Measurements from ENCODE around the gene CDX1.
A peak's percentile ranks its signal among the peaks of the same experiment; 100 is the strongest.

CDX1 gene

GRCh38 chr5:150214289-150214688 is 47.7 kb downstream of the CDX1 start:
- no peak overlapping the region for H3K23ac ChIP-seq (ENCODE audit: low read depth, low read length, poor library complexity)
- no peak overlapping the region for H2BK5ac ChIP-seq (ENCODE audit: low read length)
- no peaks in the 10 kb centered on the region for H3K36me3 ChIP-seq (replicated peaks in 1 of 2; ENCODE audit: control insufficient read depth in 2 of 2, insufficient read depth in 2 of 2, low read length in 2 of 2)
- no peak overlapping the region for H3K27ac ChIP-seq (replicated peaks; ENCODE audit: low read length)
- peaks cover 6 to 7% of the 10 kb centered on the region in 2 donors for H3K4me1 ChIP-seq (ENCODE audit: control insufficient read depth in 2 of 2, insufficient read depth in 1 of 2, low read depth in 1 of 2, low read length in 2 of 2)
- H2BK12ac ChIP-seq (ENCODE audit: low read length) = no peak overlapping the region
- no peak overlapping the region for H2BK120ac ChIP-seq (ENCODE audit: low read depth, low read length)
- H3K9me3 ChIP-seq (replicated peaks in 1 of 2; ENCODE audit: control insufficient read depth in 2 of 2, insufficient read depth in 1 of 2, low read depth in 1 of 2, low read length in 2 of 2) = no peaks in the 10 kb centered on the region
- DNase-seq (ENCODE audit: low spot score) = no peak
- H3K18ac ChIP-seq (ENCODE audit: low read length) = no peak overlapping the region
- no peak overlapping the region for H4K8ac ChIP-seq (ENCODE audit: low read depth, low read length)
- H3K14ac ChIP-seq (ENCODE audit: low read length) = no peak overlapping the region
- H3K4ac ChIP-seq (ENCODE audit: low read length) = no peak overlapping the region
- no peak overlapping the region for H3K9ac ChIP-seq (ENCODE audit: low read depth, low read length, poor library complexity)
- H3K79me1 ChIP-seq (ENCODE audit: low read depth, low read length) = no peaks in the 10 kb centered on the region
- H3K27me3 ChIP-seq (ENCODE audit: control insufficient read depth in 3 of 3, insufficient read depth in 3 of 3, low read depth in 1 of 3, low read length in 3 of 3) = peaks cover 0 to 22% (median 0%) of the 10 kb centered on the region in 3 experiments
- no CpG with 5 or more reads among the region's 7 CpGs for WGBS, 2 donors (ENCODE audit: extremely low coverage in 2 of 2, insufficient read length in 2 of 2, insufficient replicate concordance in 1 of 2)
- no peak overlapping the region for H4K91ac ChIP-seq (ENCODE audit: low read depth, low read length, poor library complexity)
- no peak overlapping the region for H3K4me3 ChIP-seq (ENCODE audit: low read length in 2 of 2)
- H2AFZ ChIP-seq (ENCODE audit: low read length) = no peak overlapping the region
- no peak overlapping the region for H2AK5ac ChIP-seq (ENCODE audit: low read depth, low read length)
- no peak overlapping the region for H2BK15ac ChIP-seq (ENCODE audit: low read length)
- H3K4me2 ChIP-seq (ENCODE audit: insufficient read depth, low read length, poor library complexity, severe bottlenecking) = no peak overlapping the region

GRCh38 chr5:150215979-150216944 is 49.7 kb downstream of the CDX1 start:
- peak overlapping the region; percentile 27 for H2AK5ac ChIP-seq (ENCODE audit: low read depth, low read length)
- no CpG with 5 or more reads among the region's 10 CpGs for WGBS, 2 donors (ENCODE audit: extremely low coverage in 2 of 2, insufficient read length in 2 of 2, insufficient replicate concordance in 1 of 2)
- H4K91ac ChIP-seq (ENCODE audit: low read depth, low read length, poor library complexity) = no peak overlapping the region
- no peak overlapping the region for H3K27ac ChIP-seq (replicated peaks; ENCODE audit: low read length)
- DNase-seq (ENCODE audit: low spot score) = no peak
- peaks cover 0 to 13% (median 0%) of the 10 kb centered on the region in 3 experiments for H3K27me3 ChIP-seq (ENCODE audit: control insufficient read depth in 3 of 3, insufficient read depth in 3 of 3, low read depth in 1 of 3, low read length in 3 of 3)
- H3K14ac ChIP-seq (ENCODE audit: low read length) = peak overlapping the region; percentile 40
- no peaks in the 10 kb centered on the region for H3K9me3 ChIP-seq (replicated peaks in 1 of 2; ENCODE audit: control insufficient read depth in 2 of 2, insufficient read depth in 1 of 2, low read depth in 1 of 2, low read length in 2 of 2)
- no peak overlapping the region for H2BK12ac ChIP-seq (ENCODE audit: low read length)
- H3K4me3 ChIP-seq (ENCODE audit: low read length in 2 of 2) = no peak overlapping the region
- no peak overlapping the region for H3K4ac ChIP-seq (ENCODE audit: low read length)
- H3K23ac ChIP-seq (ENCODE audit: low read depth, low read length, poor library complexity) = no peak overlapping the region
- H3K4me2 ChIP-seq (ENCODE audit: insufficient read depth, low read length, poor library complexity, severe bottlenecking) = no peak overlapping the region
- H3K36me3 ChIP-seq (replicated peaks in 1 of 2; ENCODE audit: control insufficient read depth in 2 of 2, insufficient read depth in 2 of 2, low read length in 2 of 2) = no peaks in the 10 kb centered on the region
- no peaks in the 10 kb centered on the region for H3K79me1 ChIP-seq (ENCODE audit: low read depth, low read length)
- no peak overlapping the region for H2BK120ac ChIP-seq (ENCODE audit: low read depth, low read length)
- peaks cover 0 to 6% of the 10 kb centered on the region in 2 donors for H3K4me1 ChIP-seq (ENCODE audit: control insufficient read depth in 2 of 2, insufficient read depth in 1 of 2, low read depth in 1 of 2, low read length in 2 of 2)
- H3K9ac ChIP-seq (ENCODE audit: low read depth, low read length, poor library complexity) = no peak overlapping the region
- H3K18ac ChIP-seq (ENCODE audit: low read length) = no peak overlapping the region
- no peak overlapping the region for H2AFZ ChIP-seq (ENCODE audit: low read length)
- H2BK5ac ChIP-seq (ENCODE audit: low read length) = no peak overlapping the region
- no peak overlapping the region for H4K8ac ChIP-seq (ENCODE audit: low read depth, low read length)
- H2BK15ac ChIP-seq (ENCODE audit: low read length) = peak overlapping the region; percentile 58

DNA sequence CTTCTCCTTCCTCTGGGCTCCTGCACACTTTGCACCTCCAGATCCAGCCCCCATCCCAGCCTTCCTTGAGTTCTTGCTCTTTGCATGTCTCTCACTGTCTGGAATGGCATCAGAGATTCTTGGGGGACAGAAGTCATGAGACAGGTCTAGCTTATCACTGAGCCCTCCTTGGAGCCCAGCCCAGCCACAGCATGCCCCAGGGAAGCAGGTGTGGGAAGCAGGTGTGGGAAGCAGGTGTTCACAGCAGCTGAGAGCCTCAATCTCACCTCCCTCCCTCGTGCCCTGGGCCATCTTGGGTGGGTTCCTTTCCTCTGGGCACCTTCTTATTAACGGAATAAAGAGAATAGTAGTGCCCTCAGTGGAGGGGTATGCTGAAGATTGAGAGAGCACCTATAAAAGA is 50.5 kb downstream of the CDX1 start:
- DNase-seq (ENCODE audit: low spot score) = no peak
- H3K9ac ChIP-seq (ENCODE audit: low read depth, low read length, poor library complexity) = peak overlapping the region; percentile 5
- no peak overlapping the region for H4K91ac ChIP-seq (ENCODE audit: low read depth, low read length, poor library complexity)
- no peak overlapping the region for H3K27ac ChIP-seq (replicated peaks; ENCODE audit: low read length)
- H2BK15ac ChIP-seq (ENCODE audit: low read length) = no peak overlapping the region
- no peaks in the 10 kb centered on the region for H3K36me3 ChIP-seq (replicated peaks in 1 of 2; ENCODE audit: control insufficient read depth in 2 of 2, insufficient read depth in 2 of 2, low read length in 2 of 2)
- no peak overlapping the region for H3K23ac ChIP-seq (ENCODE audit: low read depth, low read length, poor library complexity)
- no peak overlapping the region for H2AFZ ChIP-seq (ENCODE audit: low read length)
- no peak overlapping the region for H3K18ac ChIP-seq (ENCODE audit: low read length)
- H3K14ac ChIP-seq (ENCODE audit: low read length) = no peak overlapping the region
- H4K8ac ChIP-seq (ENCODE audit: low read depth, low read length) = no peak overlapping the region
- peak overlapping the region; percentile 9 for H2AK5ac ChIP-seq (ENCODE audit: low read depth, low read length)
- WGBS, 2 donors (ENCODE audit: extremely low coverage in 2 of 2, insufficient read length in 2 of 2, insufficient replicate concordance in 1 of 2) = no CpG with 5 or more reads among the region's 2 CpGs
- no peaks in the 10 kb centered on the region for H3K79me1 ChIP-seq (ENCODE audit: low read depth, low read length)
- H2BK12ac ChIP-seq (ENCODE audit: low read length) = no peak overlapping the region
- peaks cover 0 to 1% of the 10 kb centered on the region in 2 donors for H3K4me1 ChIP-seq (ENCODE audit: control insufficient read depth in 2 of 2, insufficient read depth in 1 of 2, low read depth in 1 of 2, low read length in 2 of 2)
- no peak overlapping the region for H3K4me3 ChIP-seq (ENCODE audit: low read length in 2 of 2)
- no peak overlapping the region for H2BK5ac ChIP-seq (ENCODE audit: low read length)
- H3K27me3 ChIP-seq (ENCODE audit: control insufficient read depth in 3 of 3, insufficient read depth in 3 of 3, low read depth in 1 of 3, low read length in 3 of 3) = peaks cover 0 to 13% (median 0%) of the 10 kb centered on the region in 3 experiments
- no peak overlapping the region for H3K4me2 ChIP-seq (ENCODE audit: insufficient read depth, low read length, poor library complexity, severe bottlenecking)
- H3K4ac ChIP-seq (ENCODE audit: low read length) = no peak overlapping the region
- H2BK120ac ChIP-seq (ENCODE audit: low read depth, low read length) = no peak overlapping the region
- H3K9me3 ChIP-seq (replicated peaks in 1 of 2; ENCODE audit: control insufficient read depth in 2 of 2, insufficient read depth in 1 of 2, low read depth in 1 of 2, low read length in 2 of 2) = no peaks in the 10 kb centered on the region

DNA sequence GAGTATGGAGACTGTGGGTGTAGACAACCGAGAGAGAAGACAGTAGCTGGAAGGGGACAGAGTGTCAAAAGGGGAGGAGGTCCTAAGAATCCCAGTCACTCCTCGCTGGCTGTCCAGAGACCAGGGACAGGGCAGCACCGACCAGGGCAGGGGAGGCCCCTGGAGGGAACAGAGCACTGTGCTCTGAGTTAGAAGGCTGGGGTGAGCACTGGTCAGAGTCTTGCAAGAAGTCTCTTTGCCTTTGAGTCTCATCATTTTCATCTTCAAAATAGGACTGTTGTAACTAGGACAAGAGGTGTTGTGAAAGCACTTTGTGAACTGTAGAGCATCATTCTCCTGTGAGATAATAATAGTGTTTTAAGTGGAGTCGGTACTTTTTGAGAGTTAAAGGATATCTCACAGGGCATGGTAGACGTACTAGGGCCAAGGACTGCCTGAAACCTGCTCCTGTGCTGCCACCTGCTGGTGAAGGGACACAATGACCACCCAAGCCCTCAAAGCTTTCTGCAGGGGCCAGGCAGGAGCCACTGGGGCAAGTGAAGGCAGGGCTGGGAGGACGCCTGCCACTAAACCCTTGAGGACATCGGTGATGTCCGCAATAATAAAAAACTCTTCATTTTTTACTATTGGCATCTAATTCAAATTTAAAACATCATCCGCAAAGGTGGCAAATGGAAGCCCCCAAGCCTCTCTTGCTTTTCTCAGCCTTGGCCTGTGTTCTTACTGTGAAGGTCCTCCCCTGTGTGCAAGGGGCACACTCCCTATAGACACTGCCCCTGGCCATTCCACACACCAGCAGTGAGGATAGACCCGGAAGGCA is 51.5 kb downstream of the CDX1 start:
- H4K8ac ChIP-seq (ENCODE audit: low read depth, low read length) = no peak overlapping the region
- no peak overlapping the region for H2AFZ ChIP-seq (ENCODE audit: low read length)
- WGBS, 2 donors (ENCODE audit: extremely low coverage in 2 of 2, insufficient read length in 2 of 2, insufficient replicate concordance in 1 of 2) = no CpG with 5 or more reads among the region's 10 CpGs
- peaks cover 0 to 1% of the 10 kb centered on the region in 2 donors for H3K4me1 ChIP-seq (ENCODE audit: control insufficient read depth in 2 of 2, insufficient read depth in 1 of 2, low read depth in 1 of 2, low read length in 2 of 2)
- no peak overlapping the region for H3K4ac ChIP-seq (ENCODE audit: low read length)
- H3K23ac ChIP-seq (ENCODE audit: low read depth, low read length, poor library complexity) = no peak overlapping the region
- no peak overlapping the region for H3K27ac ChIP-seq (replicated peaks; ENCODE audit: low read length)
- H3K18ac ChIP-seq (ENCODE audit: low read length) = peak overlapping the region; percentile 80
- H3K79me1 ChIP-seq (ENCODE audit: low read depth, low read length) = peaks cover 1% of the 10 kb centered on the region
- no peak overlapping the region for H4K91ac ChIP-seq (ENCODE audit: low read depth, low read length, poor library complexity)
- no peak overlapping the region for H3K9ac ChIP-seq (ENCODE audit: low read depth, low read length, poor library complexity)
- no peak overlapping the region for H3K4me3 ChIP-seq (ENCODE audit: low read length in 2 of 2)
- H2BK15ac ChIP-seq (ENCODE audit: low read length) = peak overlapping the region; percentile 82
- DNase-seq (ENCODE audit: low spot score) = peak; percentile 82
- peak overlapping the region; percentile 70 for H2AK5ac ChIP-seq (ENCODE audit: low read depth, low read length)
- H3K9me3 ChIP-seq (replicated peaks in 1 of 2; ENCODE audit: control insufficient read depth in 2 of 2, insufficient read depth in 1 of 2, low read depth in 1 of 2, low read length in 2 of 2) = no peaks in the 10 kb centered on the region
- H2BK12ac ChIP-seq (ENCODE audit: low read length) = no peak overlapping the region
- H2BK5ac ChIP-seq (ENCODE audit: low read length) = no peak overlapping the region
- peak overlapping the region; percentile 31 for H3K14ac ChIP-seq (ENCODE audit: low read length)
- peaks cover 0 to 13% (median 0%) of the 10 kb centered on the region in 3 experiments for H3K27me3 ChIP-seq (ENCODE audit: control insufficient read depth in 3 of 3, insufficient read depth in 3 of 3, low read depth in 1 of 3, low read length in 3 of 3)
- H2BK120ac ChIP-seq (ENCODE audit: low read depth, low read length) = no peak overlapping the region
- no peak overlapping the region for H3K4me2 ChIP-seq (ENCODE audit: insufficient read depth, low read length, poor library complexity, severe bottlenecking)
- H3K36me3 ChIP-seq (replicated peaks in 1 of 2; ENCODE audit: control insufficient read depth in 2 of 2, insufficient read depth in 2 of 2, low read length in 2 of 2) = no peaks in the 10 kb centered on the region
